GM10847 (cell line): ENCODE results near the gene PANX1.

Source experiments
- POLR2A ChIP-seq: IDR thresholded peaks from 2 replicates; pipeline ENCODE4 v1.6.1; 2011; ENCODE audit not compliant: insufficient read length; ENCODE audit errors: extremely low read depth

The PANX1 gene, protein sequence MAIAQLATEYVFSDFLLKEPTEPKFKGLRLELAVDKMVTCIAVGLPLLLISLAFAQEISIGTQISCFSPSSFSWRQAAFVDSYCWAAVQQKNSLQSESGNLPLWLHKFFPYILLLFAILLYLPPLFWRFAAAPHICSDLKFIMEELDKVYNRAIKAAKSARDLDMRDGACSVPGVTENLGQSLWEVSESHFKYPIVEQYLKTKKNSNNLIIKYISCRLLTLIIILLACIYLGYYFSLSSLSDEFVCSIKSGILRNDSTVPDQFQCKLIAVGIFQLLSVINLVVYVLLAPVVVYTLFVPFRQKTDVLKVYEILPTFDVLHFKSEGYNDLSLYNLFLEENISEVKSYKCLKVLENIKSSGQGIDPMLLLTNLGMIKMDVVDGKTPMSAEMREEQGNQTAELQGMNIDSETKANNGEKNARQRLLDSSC

DNA sequence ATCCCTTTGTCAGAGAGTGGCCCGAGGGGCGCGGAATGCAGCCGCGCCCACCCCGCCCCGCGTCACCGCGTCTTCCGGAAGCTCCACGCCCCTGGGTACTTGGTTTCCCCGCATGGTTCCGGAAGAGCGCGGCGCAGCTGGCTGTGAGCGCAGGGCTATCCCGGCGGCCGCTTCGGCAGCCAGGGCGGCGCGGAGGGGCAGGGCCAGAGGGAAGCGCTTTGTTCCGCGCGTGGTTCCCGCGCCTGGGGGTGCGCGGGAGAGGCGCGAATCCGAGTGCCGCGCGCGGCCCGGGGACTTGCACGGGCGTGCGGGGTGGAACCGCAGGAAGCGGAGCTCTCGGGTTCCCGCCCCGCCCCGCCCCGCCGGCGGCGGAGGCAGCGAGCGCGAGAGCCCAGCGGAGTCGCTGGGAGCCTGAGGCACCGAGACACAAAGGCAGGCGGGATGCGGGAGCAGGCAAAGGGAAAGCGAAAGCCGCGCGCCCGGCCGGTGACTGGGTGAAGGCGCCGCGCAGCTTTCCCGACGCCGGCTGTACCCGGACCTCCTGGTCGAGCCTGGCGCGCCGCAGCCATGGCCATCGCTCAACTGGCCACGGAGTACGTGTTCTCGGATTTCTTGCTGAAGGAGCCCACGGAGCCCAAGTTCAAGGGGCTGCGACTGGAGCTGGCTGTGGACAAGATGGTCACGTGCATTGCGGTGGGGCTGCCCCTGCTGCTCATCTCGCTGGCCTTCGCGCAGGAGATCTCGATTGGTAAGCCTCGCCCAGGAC is at the start of gene PANX1:
TSS of gene PANX1 (plus strand) at position 96 of the 766 bp plus-strand sequence. CDS start at position 568, 472 bp downstream.
- peak; percentile 65 for TF ChIP-seq POLR2A

GRCh38 chr11:94084164-94084563 is 44.5 kb upstream of the PANX1 start:
- no peak for TF ChIP-seq POLR2A

DNA sequence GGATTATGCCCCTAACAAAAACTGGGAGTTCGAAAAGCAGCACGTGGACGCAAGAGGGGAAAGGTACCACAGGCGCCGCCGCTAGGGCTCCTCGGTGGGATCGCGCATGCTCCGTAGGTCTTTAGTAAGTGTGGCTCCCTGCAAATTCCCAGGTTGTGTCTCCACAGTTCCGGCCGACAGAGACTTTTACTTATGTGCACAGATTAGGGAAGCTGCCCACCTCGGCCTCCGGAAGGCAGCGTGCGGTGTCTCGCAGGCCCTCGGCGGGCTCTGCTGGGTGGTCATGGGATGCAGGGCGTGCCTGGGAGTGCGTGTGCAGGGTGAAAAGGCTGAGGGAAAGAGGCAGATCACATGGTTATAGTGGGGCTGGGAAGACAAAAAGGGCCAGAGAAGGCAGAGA is 39.7 kb upstream of the PANX1 start:
- TF ChIP-seq POLR2A, result no peak

- no peak for TF ChIP-seq POLR2A
Measured at GRCh38 chr11:94089341-94089740, 39.3 kb upstream of the PANX1 start.

DNA sequence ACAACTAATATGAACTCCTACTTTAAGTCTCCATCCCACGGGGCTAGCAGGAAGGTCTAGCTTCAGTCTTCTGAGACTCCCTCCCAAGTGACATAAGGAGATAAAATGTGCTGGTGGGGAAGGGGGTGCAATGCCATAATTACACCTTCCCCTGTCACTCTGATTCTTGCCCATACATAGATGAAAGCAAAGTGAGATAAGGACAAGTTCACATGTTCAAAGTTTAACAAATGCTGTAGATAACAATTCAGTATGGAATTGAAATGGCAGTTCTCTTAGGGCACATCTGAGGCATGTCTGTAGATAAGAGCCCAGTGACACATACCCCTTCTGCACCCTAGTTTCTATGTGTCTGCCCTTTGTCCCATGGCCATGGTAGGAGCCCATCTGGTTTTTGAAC is 38.2 kb upstream of the PANX1 start:
- no peak for TF ChIP-seq POLR2A

DNA sequence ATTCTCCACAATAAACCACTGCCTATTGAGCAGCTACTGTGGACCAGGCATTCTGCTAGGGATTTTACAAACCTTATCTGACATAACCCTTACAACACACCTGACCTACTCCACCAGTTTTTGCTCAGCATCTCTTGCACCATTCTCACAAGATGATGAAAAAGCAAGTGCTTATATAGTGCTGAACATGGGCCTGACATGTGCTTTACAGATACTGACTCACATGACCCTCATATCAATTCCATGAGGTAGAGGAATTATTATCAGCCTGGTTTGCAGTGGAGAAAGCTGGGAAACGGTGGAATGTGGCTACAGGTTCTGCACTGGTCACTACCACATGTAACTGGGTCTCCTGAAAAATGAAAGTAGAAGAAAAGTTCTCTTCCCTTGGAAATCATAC is 37.5 kb upstream of the PANX1 start:
- TF ChIP-seq POLR2A, result no peak

GRCh38 chr11:94100253-94100652 is 28.4 kb upstream of the PANX1 start:
- TF ChIP-seq POLR2A, result no peak

DNA sequence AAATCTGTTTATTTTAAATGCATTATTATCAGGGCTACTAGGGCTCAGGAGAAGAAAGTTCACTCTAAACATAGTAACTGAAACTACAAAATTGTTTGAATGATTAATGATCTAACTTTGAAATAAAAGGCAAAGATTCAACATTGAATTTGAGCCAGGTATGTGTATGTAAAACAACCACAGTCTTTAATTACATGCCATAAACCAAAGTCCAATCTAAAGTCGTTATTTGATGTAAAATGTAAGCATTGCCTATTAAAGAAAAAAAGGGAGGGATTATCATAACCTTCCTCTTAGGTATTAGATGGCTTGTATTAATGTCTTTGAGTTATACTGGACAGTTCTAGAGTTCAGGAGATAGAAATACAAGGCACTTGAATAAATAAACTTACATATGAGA is 25.2 kb upstream of the PANX1 start:
- no peak for TF ChIP-seq POLR2A

DNA sequence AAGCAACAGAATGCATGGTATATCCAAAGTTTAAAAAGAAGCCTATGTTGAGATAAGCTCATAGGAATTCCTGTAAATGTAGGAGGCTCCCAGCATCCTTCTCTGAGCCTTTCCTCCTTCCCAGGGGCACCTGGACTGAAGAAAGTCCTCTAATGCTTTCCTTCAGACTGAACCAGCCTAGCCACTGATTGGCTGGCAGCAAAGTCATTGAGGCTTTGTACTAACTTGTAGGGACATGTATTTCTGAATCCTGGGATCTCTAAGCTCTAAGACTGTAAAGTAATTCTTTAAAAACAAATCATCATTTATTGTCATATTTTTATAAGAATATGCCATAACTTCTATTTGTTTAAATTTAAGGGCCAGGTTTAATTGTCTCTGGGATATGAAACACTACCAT is 23.9 kb upstream of the PANX1 start:
- TF ChIP-seq POLR2A, result no peak

DNA sequence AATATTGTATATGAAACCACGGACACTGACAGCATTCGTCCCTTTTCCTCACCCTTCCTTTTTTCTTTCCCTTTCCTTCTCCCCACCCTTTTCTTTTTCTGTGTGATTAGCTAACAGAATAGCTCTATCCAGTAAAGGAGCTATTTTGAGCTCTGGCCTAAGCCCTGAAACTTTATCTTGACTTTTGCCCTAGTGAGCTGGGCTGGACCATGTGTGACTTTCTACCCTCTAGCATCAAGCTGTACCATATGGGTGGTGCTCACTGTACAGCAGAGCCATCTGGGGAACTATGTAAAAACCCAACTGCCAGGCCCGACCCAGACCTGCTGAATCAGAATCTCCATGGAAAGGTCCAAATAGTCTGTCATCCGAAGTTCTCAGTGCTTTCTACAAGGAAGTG is 21.9 kb upstream of the PANX1 start:
- no peak for TF ChIP-seq POLR2A

DNA sequence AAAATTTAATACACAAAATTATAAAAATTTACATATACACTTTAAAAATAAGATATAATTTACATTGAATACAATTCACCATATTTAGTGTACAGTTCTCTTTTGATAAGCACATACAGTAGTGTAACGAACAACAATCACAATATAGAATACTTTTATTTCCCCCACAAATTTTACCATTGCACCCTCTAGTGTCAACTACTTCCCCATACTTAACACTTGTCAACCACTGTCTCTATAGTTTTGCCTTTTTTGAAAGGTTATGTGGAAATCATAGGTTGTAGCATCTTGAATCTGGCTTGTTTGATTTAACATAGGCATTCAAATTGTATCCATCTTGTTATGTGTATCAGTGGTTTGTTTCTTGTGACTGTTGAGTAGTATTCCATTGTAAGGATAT is 21.3 kb upstream of the PANX1 start:
- TF ChIP-seq POLR2A, result no peak

GRCh38 chr11:94111241-94111640 is 17.4 kb upstream of the PANX1 start:
- TF ChIP-seq POLR2A, result no peak

GRCh38 chr11:94111660-94112059 is 17.0 kb upstream of the PANX1 start:
- TF ChIP-seq POLR2A, result no peak

DNA sequence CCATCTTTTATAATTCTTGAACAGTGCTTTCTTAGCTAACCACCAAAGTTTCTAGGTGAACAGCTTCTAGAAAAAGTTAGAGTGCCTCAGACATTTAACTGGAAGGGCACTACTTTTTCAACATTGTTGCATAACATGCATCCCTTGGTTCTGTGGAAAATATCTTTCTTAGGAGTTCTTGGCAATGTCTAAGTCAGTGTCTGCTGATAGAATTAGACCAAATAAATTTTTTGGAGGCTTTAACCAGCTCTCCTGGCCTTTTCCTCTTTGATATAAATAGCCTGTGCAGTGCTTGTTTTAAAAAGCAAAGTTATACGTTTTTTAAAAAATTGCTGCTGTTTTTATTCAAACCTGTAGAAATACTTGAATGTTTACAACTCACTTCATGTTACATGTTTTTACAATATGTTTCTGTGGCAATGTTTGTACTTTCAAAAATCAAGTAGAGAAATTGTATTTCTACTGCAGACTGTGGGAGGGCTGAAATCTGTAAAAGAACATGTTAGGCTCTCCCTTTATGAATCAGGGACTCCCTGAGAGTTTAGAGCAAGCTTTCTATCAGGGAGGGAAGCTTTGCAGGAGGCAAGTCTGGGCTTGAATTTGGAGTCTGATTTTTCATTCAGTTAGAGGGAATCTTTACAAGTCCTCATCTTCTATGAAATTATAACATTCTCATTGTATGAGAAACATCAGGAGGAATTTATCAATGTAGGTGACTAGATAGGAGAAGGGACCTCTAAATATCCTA is 16.3 kb upstream of the PANX1 start:
- TF ChIP-seq POLR2A, result no peak

DNA sequence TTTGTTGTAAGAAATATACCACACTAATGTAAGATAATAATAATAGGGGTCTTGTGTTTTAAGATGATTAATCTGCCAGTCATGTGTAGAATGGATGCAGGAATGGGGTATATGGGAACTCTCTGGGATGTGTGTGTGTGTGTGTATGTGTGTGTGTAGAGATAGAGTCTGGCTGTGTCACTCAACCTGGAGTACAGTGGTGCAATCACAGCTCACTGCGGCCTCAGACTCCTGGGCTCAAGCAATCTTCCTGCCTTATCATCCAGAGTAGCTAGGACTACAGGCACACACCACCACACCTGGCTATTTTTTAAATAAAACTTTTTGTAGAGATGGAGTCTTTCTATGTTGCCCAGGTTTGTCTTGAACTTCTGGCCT is 11.5 kb upstream of the PANX1 start:
- TF ChIP-seq POLR2A, result no peak

- TF ChIP-seq POLR2A, result no peak
Measured at GRCh38 chr11:94117871-94118270, 10.8 kb upstream of the PANX1 start.

DNA sequence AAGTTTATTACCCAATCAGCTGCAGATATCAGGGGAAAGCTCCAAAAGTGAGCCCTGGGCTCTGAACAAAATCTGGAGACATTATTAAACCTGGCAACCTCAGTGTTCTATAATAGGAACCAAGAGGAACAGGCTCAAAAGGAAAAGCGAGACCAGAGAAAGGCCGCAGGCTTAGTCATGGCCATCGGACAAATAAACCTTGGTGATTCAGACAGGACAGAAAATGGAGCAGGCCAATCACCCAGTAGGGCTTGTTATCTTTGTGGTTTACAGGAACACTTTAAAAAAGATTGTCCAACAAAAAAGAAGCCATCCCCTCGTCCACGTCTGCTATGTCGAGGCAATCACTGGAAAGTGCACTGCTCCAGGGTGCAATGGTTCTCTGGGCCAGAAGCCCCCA is 7.7 kb upstream of the PANX1 start:
- no peak for TF ChIP-seq POLR2A
